HG02840 (cell line): ENCODE results near the gene SH3RF3.

Experiments used
- ATAC-seq: cut with Tn5 transposase; IDR thresholded peaks from one replicate; pipeline ENCODE4 v1.9.1; 2021; ENCODE audit warnings: mild to moderate bottlenecking, moderate library complexity, moderate number of reproducible peaks; ENCODE audit not compliant: unreplicated experiment, low FRiP score

SH3RF3 gene

GRCh38 chr2:109537565-109538222 lies 408.7 kb downstream of the SH3RF3 start:
- no peak for ATAC-seq

GRCh38 chr2:109538546-109538945 lies 409.5 kb downstream of the SH3RF3 start:
- no peak for ATAC-seq

DNA sequence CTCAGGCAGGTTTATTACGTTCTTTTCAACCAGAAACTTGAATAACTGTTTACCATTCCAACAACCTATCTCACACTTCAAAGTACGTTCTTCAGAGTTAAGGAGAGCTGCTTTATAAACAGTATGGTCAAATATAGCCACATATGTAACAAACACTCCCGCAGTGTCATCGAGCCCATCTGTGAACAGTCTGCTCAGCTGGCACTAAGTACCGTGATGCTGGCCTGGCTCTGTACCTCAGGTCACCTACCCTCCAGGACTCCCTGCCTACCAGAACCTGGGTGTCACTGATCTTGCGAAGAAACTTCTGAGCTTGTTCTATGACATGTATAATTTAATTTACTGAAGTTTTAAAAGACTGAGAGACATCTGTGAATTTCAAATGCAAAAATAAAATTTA lies 413.4 kb downstream of the SH3RF3 start:
- no peak for ATAC-seq

DNA sequence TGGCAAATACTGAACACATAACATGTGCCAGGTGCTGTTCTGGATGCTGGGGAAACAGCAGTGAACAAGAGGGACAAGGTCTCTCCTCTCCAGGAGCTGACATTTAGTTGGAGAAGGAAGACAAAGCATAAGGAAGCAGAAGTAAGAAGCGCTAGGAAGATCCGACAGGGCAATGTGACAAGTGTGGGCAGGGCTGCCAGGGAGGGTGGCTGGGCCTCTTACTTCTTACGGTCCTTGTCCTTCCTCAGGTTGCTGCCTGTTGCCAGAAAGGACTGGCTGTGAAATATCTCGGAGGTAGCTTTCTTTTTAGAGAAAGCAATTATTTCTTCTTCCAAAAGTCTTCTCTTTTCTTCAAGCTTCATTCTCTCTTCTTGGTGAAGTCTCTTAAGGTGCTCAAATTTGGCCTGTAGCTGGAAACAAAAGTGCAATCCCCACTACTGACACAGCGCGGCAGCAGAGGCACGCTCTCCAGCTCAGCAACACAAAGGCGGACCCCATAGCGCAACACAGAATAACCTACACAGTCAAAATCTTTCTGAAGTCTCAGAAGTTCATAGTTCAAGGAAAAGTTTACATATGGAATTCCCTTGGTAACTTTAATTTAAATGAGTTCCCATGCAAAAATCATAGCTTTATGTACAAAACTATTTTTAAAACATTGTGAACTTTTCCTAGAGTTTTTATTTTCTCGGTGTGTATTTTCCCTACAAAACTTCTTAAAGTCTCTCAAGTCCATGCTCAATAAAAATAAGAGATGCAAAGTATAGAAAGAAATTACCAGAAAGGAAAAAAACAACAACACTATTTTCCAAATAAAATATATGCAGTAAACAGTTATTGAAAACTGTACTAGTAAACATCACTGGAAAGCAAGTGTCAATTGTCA lies 417.1 kb downstream of the SH3RF3 start:
- ATAC-seq = no peak

DNA sequence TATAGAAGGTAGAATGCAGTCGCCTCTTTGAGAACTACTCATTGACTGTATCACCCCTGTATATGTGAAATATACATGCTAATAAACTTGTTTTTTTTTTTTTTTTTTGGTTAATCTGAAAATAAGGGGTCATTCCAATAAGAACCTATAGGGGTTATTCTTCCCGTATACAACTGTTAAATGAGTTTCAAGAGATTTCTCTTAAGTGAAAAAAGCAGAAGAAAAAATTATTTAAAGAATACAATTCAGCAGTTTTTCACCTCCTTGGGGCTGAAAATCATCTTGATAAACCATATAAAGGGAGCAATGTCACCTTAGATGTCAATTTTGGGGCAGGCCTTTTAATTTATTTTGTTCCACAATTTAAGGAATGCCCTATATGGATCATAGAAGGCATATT lies 418.3 kb downstream of the SH3RF3 start:
- no peak for ATAC-seq

GRCh38 chr2:109549016-109549590 lies 420.1 kb downstream of the SH3RF3 start:
- no peak for ATAC-seq
